DND-41 (cell line): ENCODE results near the gene PAGR1.

Experiments
- ATAC-seq: fragments of 200-7000 bp; cut with Tn5 transposase; 3 replicates; pipeline ENCODE4 v1.9.1; 2021; ENCODE audit warnings: low read depth; ENCODE audit not compliant: insufficient read depth
- DNase-seq: peaks from one replicate; pipeline ENCODE4 v3.0.0-alpha.2; 2020
- H2AFZ ChIP-seq: 2 replicates; pipeline ENCODE4 v1.6.0; 2012; ENCODE audit warnings: low read depth, low read length
- H3K27ac ChIP-seq: 2 replicates; pipeline ENCODE4 v1.5.1; 2012; ENCODE audit warnings: low read length, inconsistent platforms
- H3K27me3 ChIP-seq: fragments of 200-600 bp; sonication (generic); 2 replicates; pipeline ENCODE4 v1.6.0; 2012; ENCODE audit warnings: low read length, mild to moderate bottlenecking, inconsistent platforms; ENCODE audit not compliant: insufficient read depth, poor library complexity
- H3K36me3 ChIP-seq: 2 replicates; pipeline ENCODE4 v1.5.1; 2012; ENCODE audit warnings: low read length, inconsistent platforms; ENCODE audit not compliant: insufficient read depth
- H3K4me1 ChIP-seq: 2 replicates; pipeline ENCODE4 v1.5.1; 2012; ENCODE audit warnings: mild to moderate bottlenecking, low read length; ENCODE audit not compliant: insufficient read depth
- H3K4me2 ChIP-seq: 2 replicates; pipeline ENCODE4 v1.6.0; 2012; ENCODE audit warnings: mild to moderate bottlenecking, moderate library complexity, low read length, inconsistent platforms; ENCODE audit not compliant: insufficient read depth
- H3K4me3 ChIP-seq, 2 experiments: fragments of 200-600 bp in 1 of 2; shearing (Covaris generic) in 1 of 2; 2 replicates each; pipeline ENCODE4 v1.5.1; 2012 to 2016; ENCODE audit warnings: inconsistent platforms in 2 of 2, low read length in 2 of 2, mild to moderate bottlenecking in 2 of 2, low read depth in 1 of 2, moderate library complexity in 1 of 2
- H3K79me2 ChIP-seq: 2 replicates; pipeline ENCODE4 v1.6.0; 2012; ENCODE audit warnings: low read length, inconsistent platforms; ENCODE audit not compliant: insufficient read depth
- H3K9ac ChIP-seq: 2 replicates; pipeline ENCODE4 v1.6.0; 2012; ENCODE audit warnings: low read depth, mild to moderate bottlenecking, inconsistent platforms, low read length, moderate library complexity
- H3K9me3 ChIP-seq: 2 replicates; pipeline ENCODE4 v1.5.1; 2012; ENCODE audit warnings: low read length, moderate library complexity, mild to moderate bottlenecking, inconsistent platforms; ENCODE audit not compliant: insufficient read depth, severe bottlenecking
- H4K20me1 ChIP-seq: 2 replicates; pipeline ENCODE4 v1.6.0; 2012; ENCODE audit warnings: low read length; ENCODE audit not compliant: insufficient read depth
- EZH2 ChIP-seq: IDR thresholded peaks from 3 replicates; pipeline ENCODE4 v1.6.1; 2012; ENCODE audit warnings: borderline replicate concordance, low read depth, mild to moderate bottlenecking, moderate library complexity, low read length, inconsistent platforms; ENCODE audit not compliant: severe bottlenecking
- TF ChIP-seq, protein P1 (sequence below): IDR thresholded peaks from 2 replicates; pipeline ENCODE4 v1.5.1; 2012; ENCODE audit warnings: borderline replicate concordance, low read length, moderate library complexity, mild to moderate bottlenecking; ENCODE audit not compliant: poor library complexity, severe bottlenecking; ENCODE audit errors: extremely low read depth

Gene PAGR1

DNA sequence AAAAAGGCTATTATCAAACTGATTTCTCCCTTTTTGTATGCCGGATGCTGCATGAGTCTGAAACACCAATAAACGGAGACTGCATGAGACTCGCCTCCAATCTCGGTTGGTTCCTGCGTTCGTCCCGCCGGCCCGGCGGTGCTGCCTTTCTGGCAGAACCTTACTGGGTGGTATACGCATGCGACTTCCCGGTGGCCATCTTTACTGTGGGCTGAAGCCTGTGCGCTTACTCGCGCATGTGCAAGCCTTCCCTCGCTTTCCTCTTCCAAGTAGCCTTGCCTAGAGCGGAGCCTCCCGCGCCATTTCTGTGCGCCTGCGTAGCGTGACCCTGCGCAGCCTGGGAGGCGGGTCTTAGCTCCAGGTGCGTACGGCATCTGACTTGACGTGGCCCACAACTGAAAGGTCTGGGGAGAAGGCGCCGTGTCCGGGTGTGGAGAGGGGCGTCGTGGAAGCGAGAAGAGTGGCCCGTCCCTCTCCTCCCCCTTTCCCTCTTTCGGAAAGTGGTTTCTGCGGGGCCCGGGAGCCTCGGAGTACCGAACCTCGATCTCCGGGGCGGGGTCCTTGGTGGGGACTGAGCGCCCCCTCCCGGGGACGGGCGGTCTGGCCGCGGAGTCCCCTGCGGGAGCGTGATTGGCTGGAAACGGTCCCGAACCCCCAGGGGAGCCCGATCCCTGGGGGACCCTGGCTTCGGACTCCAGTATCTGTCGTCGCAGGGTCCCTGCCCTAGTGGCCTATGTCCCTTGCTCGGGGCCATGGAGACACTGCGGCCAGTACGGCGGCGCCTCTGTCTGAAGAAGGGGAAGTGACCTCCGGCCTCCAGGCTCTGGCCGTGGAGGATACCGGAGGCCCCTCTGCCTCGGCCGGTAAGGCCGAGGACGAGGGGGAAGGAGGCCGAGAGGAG is at the start of gene PAGR1:
TSS of gene PAGR1 (plus strand) at position 360 of the 901 bp plus-strand sequence. CDS start at position 734, 374 bp downstream.
- H3K27me3 ChIP-seq, result no peaks in the 10 kb centered on the region
- H3K27ac ChIP-seq, result peak within 1 kb of the TSS; percentile 99
- H3K79me2 ChIP-seq, result peaks cover 45% of the 10 kb centered on the region
- peak within 1 kb of the TSS; percentile 94 for H3K4me2 ChIP-seq
- DNase-seq, result peak; percentile 100
- ATAC-seq, result peak; percentile 77
- H3K9ac ChIP-seq, result peak within 1 kb of the TSS; percentile 95
- H4K20me1 ChIP-seq, result peaks cover 24% of the 10 kb centered on the region
- TF ChIP-seq, protein P1, sequence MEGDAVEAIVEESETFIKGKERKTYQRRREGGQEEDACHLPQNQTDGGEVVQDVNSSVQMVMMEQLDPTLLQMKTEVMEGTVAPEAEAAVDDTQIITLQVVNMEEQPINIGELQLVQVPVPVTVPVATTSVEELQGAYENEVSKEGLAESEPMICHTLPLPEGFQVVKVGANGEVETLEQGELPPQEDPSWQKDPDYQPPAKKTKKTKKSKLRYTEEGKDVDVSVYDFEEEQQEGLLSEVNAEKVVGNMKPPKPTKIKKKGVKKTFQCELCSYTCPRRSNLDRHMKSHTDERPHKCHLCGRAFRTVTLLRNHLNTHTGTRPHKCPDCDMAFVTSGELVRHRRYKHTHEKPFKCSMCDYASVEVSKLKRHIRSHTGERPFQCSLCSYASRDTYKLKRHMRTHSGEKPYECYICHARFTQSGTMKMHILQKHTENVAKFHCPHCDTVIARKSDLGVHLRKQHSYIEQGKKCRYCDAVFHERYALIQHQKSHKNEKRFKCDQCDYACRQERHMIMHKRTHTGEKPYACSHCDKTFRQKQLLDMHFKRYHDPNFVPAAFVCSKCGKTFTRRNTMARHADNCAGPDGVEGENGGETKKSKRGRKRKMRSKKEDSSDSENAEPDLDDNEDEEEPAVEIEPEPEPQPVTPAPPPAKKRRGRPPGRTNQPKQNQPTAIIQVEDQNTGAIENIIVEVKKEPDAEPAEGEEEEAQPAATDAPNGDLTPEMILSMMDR, result peak; percentile 97
- TF ChIP-seq EZH2, result no peak
- peaks cover 69% of the 10 kb centered on the region for H3K4me1 ChIP-seq
- peak within 1 kb of the TSS; percentile 68 to 79 for H3K4me3 ChIP-seq
- H3K9me3 ChIP-seq, result no peaks in the 10 kb centered on the region
- peaks cover 30% of the 10 kb centered on the region for H3K36me3 ChIP-seq
- peak within 1 kb of the TSS; percentile 94 for H2AFZ ChIP-seq

- Histone ChIP-seq H3K9me3 (no peaks in the 10 kb centered on the region), H4K20me1 (no peaks in the 10 kb centered on the region), H3K27ac (no peak overlapping the region), H3K27me3 (no peaks in the 10 kb centered on the region), H3K9ac (no peak overlapping the region), H2AFZ (no peak overlapping the region), H3K36me3 (no peaks in the 10 kb centered on the region), H3K79me2 (no peaks in the 10 kb centered on the region), H3K4me2 (no peak overlapping the region), H3K4me3 (no peak overlapping the region), H3K4me1 (no peaks in the 10 kb centered on the region)
- DNase-seq (no peak), ATAC-seq (no peak)
- TF ChIP-seq EZH2, result no peak
- TF ChIP-seq, protein P1, result no peak
Measured at GRCh38 chr16:29766571-29766970, 49.4 kb upstream of the PAGR1 start.

- no peak overlapping the region for H3K27ac ChIP-seq
Measured at GRCh38 chr16:29767062-29767461, 48.9 kb upstream of the PAGR1 start.

More at GRCh38 chr16:29767062-29767461, 48.9 kb upstream of the PAGR1 start:
- no peaks in the 10 kb centered on the region for H3K4me1 ChIP-seq
- no peaks in the 10 kb centered on the region for H4K20me1 ChIP-seq
- no peak overlapping the region for H2AFZ ChIP-seq
- H3K27me3 ChIP-seq, result no peaks in the 10 kb centered on the region
- DNase-seq (no peak), ATAC-seq (no peak)
- H3K9ac ChIP-seq, result no peak overlapping the region
- no peaks in the 10 kb centered on the region for H3K79me2 ChIP-seq
- no peaks in the 10 kb centered on the region for H3K36me3 ChIP-seq
- H3K4me3 ChIP-seq, result no peak overlapping the region
- no peak for TF ChIP-seq EZH2
- TF ChIP-seq, protein P1, result no peak
- no peaks in the 10 kb centered on the region for H3K9me3 ChIP-seq
- H3K4me2 ChIP-seq, result no peak overlapping the region
